ENCODE data around the gene TMEM161A.

DNA sequence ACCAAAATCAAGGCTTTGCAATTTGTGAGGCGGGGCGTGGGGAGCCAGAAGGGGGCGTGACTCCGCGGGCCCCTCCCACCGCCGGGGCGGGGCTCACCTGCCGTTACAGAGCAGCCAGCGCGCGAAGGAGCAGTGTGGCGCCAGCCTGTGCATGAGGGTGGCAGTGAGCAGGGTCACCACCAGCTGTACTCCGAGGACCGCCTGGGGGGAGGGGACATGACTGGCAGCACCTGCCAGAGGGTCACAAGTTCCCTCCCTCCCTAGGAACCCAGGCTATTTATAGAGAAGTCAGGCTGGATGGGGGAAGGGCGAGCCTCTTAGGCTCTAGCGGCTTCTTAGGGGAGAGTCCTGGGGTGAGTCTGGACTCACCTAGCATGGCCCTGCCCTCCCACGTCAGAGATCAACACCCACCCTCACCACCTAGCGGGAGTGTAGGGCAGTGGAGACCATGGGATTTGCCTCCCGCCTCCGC is 3.6 kb downstream of the TMEM161A start:
- TF ChIP-seq, protein P1, sequence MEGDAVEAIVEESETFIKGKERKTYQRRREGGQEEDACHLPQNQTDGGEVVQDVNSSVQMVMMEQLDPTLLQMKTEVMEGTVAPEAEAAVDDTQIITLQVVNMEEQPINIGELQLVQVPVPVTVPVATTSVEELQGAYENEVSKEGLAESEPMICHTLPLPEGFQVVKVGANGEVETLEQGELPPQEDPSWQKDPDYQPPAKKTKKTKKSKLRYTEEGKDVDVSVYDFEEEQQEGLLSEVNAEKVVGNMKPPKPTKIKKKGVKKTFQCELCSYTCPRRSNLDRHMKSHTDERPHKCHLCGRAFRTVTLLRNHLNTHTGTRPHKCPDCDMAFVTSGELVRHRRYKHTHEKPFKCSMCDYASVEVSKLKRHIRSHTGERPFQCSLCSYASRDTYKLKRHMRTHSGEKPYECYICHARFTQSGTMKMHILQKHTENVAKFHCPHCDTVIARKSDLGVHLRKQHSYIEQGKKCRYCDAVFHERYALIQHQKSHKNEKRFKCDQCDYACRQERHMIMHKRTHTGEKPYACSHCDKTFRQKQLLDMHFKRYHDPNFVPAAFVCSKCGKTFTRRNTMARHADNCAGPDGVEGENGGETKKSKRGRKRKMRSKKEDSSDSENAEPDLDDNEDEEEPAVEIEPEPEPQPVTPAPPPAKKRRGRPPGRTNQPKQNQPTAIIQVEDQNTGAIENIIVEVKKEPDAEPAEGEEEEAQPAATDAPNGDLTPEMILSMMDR (IDR thresholded peaks at IDR 0.05): no peak
- no peak for TF ChIP-seq POLR2A (IDR thresholded peaks at IDR 0.05)
